Measurements from ENCODE around the gene VSIR.

VSIR gene

DNA sequence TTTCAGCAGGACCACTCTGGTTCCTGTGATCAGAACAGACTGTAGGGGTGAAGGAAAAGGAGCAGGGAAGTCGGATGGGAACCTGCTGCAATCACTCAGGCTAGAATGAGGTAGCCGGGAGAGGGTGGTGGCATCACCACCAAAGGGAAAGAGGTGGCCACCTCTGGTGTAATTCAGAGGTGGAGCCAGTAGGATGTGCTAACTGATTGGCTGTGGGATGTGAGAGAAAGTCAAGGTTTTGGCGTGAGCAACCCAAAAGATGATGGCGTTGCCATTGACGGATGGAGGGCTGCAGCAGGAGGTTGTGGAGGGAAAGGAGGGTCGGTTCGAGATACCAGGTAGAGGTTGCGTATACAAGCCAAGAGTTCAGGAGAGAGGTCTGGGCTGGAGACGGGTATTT, 7.4 kb upstream of the VSIR start:
- no peak for DNase-seq (ENCODE audit: low read depth)
- TF ChIP-seq, protein P1, sequence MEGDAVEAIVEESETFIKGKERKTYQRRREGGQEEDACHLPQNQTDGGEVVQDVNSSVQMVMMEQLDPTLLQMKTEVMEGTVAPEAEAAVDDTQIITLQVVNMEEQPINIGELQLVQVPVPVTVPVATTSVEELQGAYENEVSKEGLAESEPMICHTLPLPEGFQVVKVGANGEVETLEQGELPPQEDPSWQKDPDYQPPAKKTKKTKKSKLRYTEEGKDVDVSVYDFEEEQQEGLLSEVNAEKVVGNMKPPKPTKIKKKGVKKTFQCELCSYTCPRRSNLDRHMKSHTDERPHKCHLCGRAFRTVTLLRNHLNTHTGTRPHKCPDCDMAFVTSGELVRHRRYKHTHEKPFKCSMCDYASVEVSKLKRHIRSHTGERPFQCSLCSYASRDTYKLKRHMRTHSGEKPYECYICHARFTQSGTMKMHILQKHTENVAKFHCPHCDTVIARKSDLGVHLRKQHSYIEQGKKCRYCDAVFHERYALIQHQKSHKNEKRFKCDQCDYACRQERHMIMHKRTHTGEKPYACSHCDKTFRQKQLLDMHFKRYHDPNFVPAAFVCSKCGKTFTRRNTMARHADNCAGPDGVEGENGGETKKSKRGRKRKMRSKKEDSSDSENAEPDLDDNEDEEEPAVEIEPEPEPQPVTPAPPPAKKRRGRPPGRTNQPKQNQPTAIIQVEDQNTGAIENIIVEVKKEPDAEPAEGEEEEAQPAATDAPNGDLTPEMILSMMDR (IDR thresholded peaks at IDR 0.05; ENCODE audit: insufficient read depth, low read depth, low read length, missing control alignments), result no peak
- H3K4me3 ChIP-seq (ENCODE audit: low read length), result no peak overlapping the region

DNA sequence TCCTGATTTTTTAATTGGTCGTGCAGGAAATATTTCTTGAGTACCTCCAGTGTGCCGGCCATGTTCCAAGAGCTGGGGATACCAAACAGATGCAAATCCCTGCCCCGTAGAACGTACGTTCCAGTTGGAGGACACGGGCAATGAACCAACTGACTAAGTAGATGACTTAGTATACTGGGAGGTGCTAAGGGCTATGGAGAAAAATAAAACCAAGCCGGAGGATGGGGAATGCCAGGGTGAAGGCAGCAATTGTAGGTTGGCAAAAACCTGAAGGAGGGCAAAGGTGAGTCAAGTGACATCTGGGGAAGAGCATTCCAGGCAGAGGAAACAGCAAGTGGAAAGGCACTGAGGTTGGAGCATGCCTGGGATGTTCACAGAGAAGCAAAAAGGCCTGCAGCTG, 6.8 kb upstream of the VSIR start:
- DNase-seq (ENCODE audit: low read depth), result no peak
- TF ChIP-seq, protein P1 (IDR thresholded peaks at IDR 0.05; ENCODE audit: insufficient read depth, low read depth, low read length, missing control alignments), result no peak
- no peak overlapping the region for H3K4me3 ChIP-seq (ENCODE audit: low read length)

DNA sequence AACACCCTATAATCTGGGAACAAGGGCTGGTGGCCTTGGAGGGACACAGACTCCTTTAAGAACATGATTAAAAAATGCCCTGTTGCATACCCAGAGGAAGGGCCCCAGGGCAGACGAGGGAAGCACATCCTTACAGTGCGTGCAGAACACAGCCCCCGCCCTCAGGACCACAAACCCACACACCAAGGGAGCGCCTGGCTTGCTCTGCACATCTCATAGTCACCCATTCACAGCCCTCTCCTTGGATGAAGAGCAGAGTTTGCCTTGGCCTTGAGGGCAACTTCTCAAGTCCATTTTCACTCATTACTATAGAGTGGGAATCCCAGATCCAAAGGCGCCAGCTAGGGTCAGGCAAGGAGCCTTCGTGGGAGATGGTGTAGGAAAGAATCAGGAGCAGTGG, 6.3 kb upstream of the VSIR start:
- DNase-seq (ENCODE audit: low read depth), result no peak
- TF ChIP-seq, protein P1 (IDR thresholded peaks at IDR 0.05; ENCODE audit: insufficient read depth, low read depth, low read length, missing control alignments), result no peak
- H3K4me3 ChIP-seq (ENCODE audit: low read length), result no peak overlapping the region

DNA sequence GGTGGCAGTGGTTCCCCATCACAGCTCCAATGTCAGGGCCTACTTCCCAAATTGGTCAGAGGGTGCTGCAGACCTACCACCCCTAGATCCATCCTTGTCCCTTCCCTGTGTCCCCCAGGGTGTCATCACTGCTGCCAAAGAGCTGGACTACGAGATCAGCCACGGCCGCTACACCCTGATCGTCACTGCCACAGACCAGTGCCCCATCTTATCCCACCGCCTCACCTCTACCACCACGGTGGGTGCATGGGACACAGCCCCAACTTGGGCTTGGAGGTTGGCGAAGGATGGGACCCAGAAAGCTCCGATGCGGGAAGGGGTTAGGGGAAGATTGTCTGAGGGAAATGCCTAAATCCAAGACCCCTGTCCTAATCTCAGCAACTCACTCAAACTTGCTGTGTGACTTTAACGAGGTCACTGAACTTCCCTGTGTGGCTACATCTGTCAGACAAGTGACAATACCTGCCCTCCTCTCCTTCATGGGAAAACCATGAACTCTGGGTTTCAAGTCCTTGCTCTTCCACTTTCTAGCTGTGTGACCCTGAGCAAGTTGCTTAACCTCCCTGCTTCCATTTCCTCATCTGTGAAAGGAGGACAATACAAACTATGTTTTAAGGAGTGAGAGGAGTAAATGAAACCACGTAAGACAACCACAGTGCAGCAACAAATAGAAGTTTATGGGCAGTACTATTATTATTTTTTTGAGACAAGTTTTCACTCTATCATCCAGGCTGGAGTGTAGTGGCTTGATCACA, 4.9 kb upstream of the VSIR start:
- DNase-seq (ENCODE audit: low read depth), result no peak
- TF ChIP-seq, protein P1 (IDR thresholded peaks at IDR 0.05; ENCODE audit: insufficient read depth, low read depth, low read length, missing control alignments), result no peak
- no peak overlapping the region for H3K4me3 ChIP-seq (ENCODE audit: low read length)

DNA sequence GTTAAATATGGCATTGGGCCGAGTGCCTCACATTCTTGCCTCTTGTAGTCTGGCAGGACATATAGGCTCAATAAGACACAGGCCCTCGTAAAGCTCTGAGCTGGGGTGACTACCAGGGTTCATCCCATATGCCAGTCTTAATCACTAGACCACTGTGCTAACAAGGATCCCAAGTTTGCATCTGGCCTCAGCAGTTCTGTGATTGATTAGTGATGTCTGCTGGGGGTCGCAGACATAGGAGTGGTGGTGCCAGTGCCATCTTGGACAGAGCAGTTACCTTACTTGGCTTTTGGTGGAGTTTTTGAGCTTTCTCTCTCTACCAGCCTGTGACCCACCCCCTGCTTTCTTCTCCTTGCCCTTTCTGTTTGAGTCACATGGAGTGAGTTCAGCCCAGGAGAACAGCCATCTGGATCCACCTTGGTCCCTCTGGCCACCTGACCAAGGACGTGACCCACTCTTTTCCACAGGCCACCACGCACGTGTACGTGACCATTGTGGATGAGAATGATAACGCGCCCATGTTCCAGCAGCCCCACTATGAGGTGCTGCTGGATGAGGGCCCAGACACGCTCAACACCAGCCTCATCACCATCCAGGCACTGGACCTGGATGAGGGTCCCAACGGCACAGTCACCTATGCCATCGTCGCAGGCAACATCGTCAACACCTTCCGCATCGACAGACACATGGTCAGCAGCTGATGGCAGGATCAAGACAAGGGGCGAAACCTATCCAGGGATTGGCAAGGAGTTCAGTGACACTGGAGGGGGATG, 4.1 kb upstream of the VSIR start:
- no peak for DNase-seq (ENCODE audit: low read depth)

DNA sequence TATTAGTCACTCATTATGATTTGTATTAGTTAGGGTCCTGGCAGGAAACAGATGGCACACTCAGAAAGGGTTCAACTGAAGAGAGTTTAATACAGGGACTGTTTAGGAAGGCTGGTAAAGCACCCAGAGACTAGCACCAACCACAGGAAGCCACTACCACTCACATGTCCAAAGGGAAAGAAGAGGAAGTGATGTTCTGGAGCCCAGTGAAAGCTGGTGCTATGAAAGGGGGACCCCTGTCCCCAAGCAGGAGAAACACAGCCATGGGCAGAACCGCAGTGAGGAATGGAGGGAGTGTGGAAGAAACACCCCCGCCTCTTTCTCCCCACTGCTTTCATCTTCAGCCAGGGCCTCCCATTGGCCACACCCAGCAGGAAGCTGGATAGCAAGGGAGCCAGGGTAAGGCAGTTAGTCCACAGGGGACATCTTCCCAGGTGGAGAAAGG, 3.2 kb upstream of the VSIR start:
- no peak overlapping the region for H3K4me3 ChIP-seq (ENCODE audit: low read length)
- DNase-seq (ENCODE audit: low read depth), result no peak
- TF ChIP-seq, protein P1 (IDR thresholded peaks at IDR 0.05; ENCODE audit: insufficient read depth, low read depth, low read length, missing control alignments), result no peak

More for the DNA sequence above, 4.1 kb upstream of the VSIR start:
- TF ChIP-seq, protein P1 (IDR thresholded peaks at IDR 0.05; ENCODE audit: insufficient read depth, low read depth, low read length, missing control alignments), result no peak
- no peak overlapping the region for H3K4me3 ChIP-seq (ENCODE audit: low read length)
